Measurements from ENCODE around the gene ADGRG2.

Gene ADGRG2

DNA sequence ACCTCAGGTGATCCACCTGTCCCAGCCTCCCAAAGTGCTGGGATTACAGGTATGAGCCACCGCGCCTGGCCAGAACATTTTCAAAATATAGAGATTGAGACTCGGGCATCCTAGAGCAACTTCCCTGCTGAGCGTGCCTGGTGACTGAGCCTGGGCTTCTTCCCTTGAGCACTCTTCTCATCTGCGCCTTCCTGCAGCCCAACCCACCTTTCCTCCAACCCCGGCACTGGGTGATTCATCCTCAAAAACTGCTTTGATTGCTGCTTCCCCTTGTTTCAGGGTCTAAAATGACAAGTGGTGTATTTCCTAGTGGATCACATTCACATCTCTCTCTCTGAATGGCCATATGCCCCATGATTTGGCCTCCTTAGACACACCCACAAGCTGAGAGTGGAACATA is 176.1 kb downstream of the ADGRG2 start:
- no peak overlapping the region for H3K4me3 ChIP-seq (replicated peaks; ENCODE audit: low read depth, low read length)
- TF ChIP-seq CTCF (IDR thresholded peaks at IDR 0.05; ENCODE audit: low read depth, low read length, missing control alignments): no peak
- no peak for DNase-seq (ENCODE audit: extremely low read depth, low read depth)

GRCh38 chrX:18945483-18945882 is 176.8 kb downstream of the ADGRG2 start:
- no peak for DNase-seq (ENCODE audit: extremely low read depth, low read depth)
- H3K4me3 ChIP-seq (replicated peaks; ENCODE audit: low read depth, low read length): no peak overlapping the region
- no peak for TF ChIP-seq CTCF (IDR thresholded peaks at IDR 0.05; ENCODE audit: low read depth, low read length, missing control alignments)

DNA sequence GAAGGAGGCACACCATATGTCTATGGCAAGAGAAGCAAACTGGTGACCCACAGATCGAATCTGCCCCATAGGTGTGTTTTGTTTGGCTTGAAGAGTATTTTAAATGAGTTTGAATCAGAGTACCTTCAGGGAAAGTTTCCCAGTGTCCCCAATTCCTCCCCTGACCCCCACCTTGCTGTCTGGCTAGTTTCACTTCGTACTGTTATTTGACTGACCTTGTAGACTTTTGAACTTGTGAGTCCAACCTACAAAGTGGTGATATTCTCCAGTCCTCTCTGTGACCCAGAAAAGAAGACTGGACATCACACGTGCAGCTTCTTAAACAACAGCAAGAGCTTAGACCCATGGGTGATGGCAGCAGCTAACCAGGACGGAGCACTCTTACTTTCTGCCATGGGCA is 177.8 kb downstream of the ADGRG2 start:
- H3K4me3 ChIP-seq (replicated peaks; ENCODE audit: low read depth, low read length): no peak overlapping the region
- DNase-seq (ENCODE audit: extremely low read depth, low read depth): no peak
- no peak for TF ChIP-seq CTCF (IDR thresholded peaks at IDR 0.05; ENCODE audit: low read depth, low read length, missing control alignments)

- no peak for DNase-seq (ENCODE audit: extremely low read depth, low read depth)
- no peak for TF ChIP-seq CTCF (IDR thresholded peaks at IDR 0.05; ENCODE audit: low read depth, low read length, missing control alignments)
- no peak overlapping the region for H3K4me3 ChIP-seq (replicated peaks; ENCODE audit: low read depth, low read length)
Measured at GRCh38 chrX:18941896-18942295, 180.4 kb downstream of the ADGRG2 start.
